Neural progenitor cell (in vitro differentiated cells): ENCODE data around the gene UBXN6. TPM values are rescaled to one million over a fixed set of nuclear protein-coding genes. Genes with fewer than 3 reads are reported as not detected.

ENCODE experiments used
- DNase-seq: peaks from one replicate; pipeline ENCODE4 v3.0.0-alpha.2; 2016; ENCODE audit warnings: low spot score
- H2AFZ ChIP-seq: fragments of 200-600 bp; sonication (generic); replicated peaks from 2 replicates; pipeline ENCODE4 v1.6.1; 2016; ENCODE audit warnings: antibody characterized with exemption
- H3F3A ChIP-seq: fragments of 200-600 bp; sonication (generic); 2 replicates; pipeline ENCODE4 v1.6.1; 2016; ENCODE audit warnings: antibody characterized with exemption, low read depth
- H3K27ac ChIP-seq: fragments of 200-600 bp; sonication (generic); 2 replicates; pipeline ENCODE4 v1.5.1; 2016; ENCODE audit warnings: mild to moderate bottlenecking
- H3K27me3 ChIP-seq: fragments of 200-600 bp; sonication (generic); 2 replicates; pipeline ENCODE4 v1.6.1; 2016; ENCODE audit warnings: mild to moderate bottlenecking, moderate library complexity
- H3K36me3 ChIP-seq: fragments of 200-600 bp; sonication (generic); 2 replicates; pipeline ENCODE4 v1.5.1; 2016
- H3K4me1 ChIP-seq: fragments of 200-600 bp; sonication (generic); 2 replicates; pipeline ENCODE4 v1.6.1; 2016; ENCODE audit warnings: mixed run types
- H3K4me2 ChIP-seq: fragments of 200-600 bp; sonication (generic); 2 replicates; pipeline ENCODE4 v1.6.1; 2016
- H3K4me3 ChIP-seq: fragments of 200-600 bp; sonication (generic); 2 replicates; pipeline ENCODE4 v1.5.1; 2016
- H3K79me2 ChIP-seq: fragments of 200-600 bp; sonication (generic); 2 replicates; pipeline ENCODE4 v1.6.1; 2016; ENCODE audit warnings: low read depth
- H3K9ac ChIP-seq: fragments of 200-600 bp; sonication (generic); 2 replicates; pipeline ENCODE4 v1.6.1; 2016
- H3K9me3 ChIP-seq: fragments of 200-600 bp; sonication (generic); 2 replicates; pipeline ENCODE4 v1.5.1; 2016; ENCODE audit warnings: low read depth
- H4K20me1 ChIP-seq: fragments of 200-600 bp; sonication (generic); 2 replicates; pipeline ENCODE4 v1.6.1; 2016; ENCODE audit warnings: low read depth
- H3K27ac Mint-ChIP-seq: 3 replicates; pipeline ENCODE4 v1.8.0; 2021; ENCODE audit warnings: mixed read lengths
- H3K27me3 Mint-ChIP-seq: 2 replicates; pipeline ENCODE4 v1.8.0; 2022; ENCODE audit warnings: low read depth, mild to moderate bottlenecking, inconsistent platforms, moderate library complexity, mixed read lengths; ENCODE audit not compliant: insufficient read depth
- H3K36me3 Mint-ChIP-seq: 3 replicates; pipeline ENCODE4 v1.8.0; 2021; ENCODE audit warnings: mixed read lengths
- H3K4me1 Mint-ChIP-seq: 3 replicates; pipeline ENCODE4 v1.8.0; 2021; ENCODE audit warnings: mixed read lengths
- H3K4me3 Mint-ChIP-seq: 3 replicates; pipeline ENCODE4 v1.8.0; 2021; ENCODE audit warnings: mild to moderate bottlenecking, moderate library complexity, mixed read lengths
- H3K9me3 Mint-ChIP-seq: 3 replicates; pipeline ENCODE4 v1.8.0; 2020; ENCODE audit warnings: mixed read lengths
- CTCF ChIP-seq: fragments of 200-600 bp; sonication (generic); IDR thresholded peaks from 2 replicates; pipeline ENCODE4 v1.5.1; 2017; ENCODE audit warnings: antibody characterized with exemption, mild to moderate bottlenecking
- EZH2 ChIP-seq: fragments of 200-600 bp; sonication (generic); IDR thresholded peaks from 2 replicates; pipeline ENCODE4 v1.6.1; 2017; ENCODE audit warnings: antibody characterized with exemption, mild to moderate bottlenecking, moderate library complexity
- EZH2phosphoT487 ChIP-seq: fragments of 200-600 bp; sonication (generic); IDR thresholded peaks from 2 replicates; pipeline ENCODE4 v1.6.1; 2017; ENCODE audit warnings: antibody characterized with exemption
- total RNA-seq: library from RNA; depleted of rRNA; stranded (reverse); fragments of >200 nt; gene quantifications from 2 replicates; pipeline ENCODE4 v1.2.3, GENCODE V29; 2015; ENCODE audit warnings: low replicate concordance

The UBXN6 gene
- total RNA-seq, 1 donor from 2014 or later = 24.9 TPM

- Histone ChIP-seq H4K20me1 (peaks cover 10% of the 10 kb centered on the region), H3K27ac (no peak overlapping the region), H3K9ac (no peak overlapping the region), H3K36me3 (no peaks in the 10 kb centered on the region), H3K79me2 (no peaks in the 10 kb centered on the region), H2AFZ (no peak overlapping the region), H3K4me1 (peaks cover 16% of the 10 kb centered on the region), H3K27me3 (no peaks in the 10 kb centered on the region), H3F3A (peaks cover 29% of the 10 kb centered on the region), H3K4me2 (peak overlapping the region; percentile 96), H3K4me3 (peak overlapping the region; percentile 69), H3K9me3 (no peaks in the 10 kb centered on the region)
- Mint-ChIP-seq H3K36me3 (no peaks in the 10 kb centered on the region), H3K9me3 (no peaks in the 10 kb centered on the region), H3K27me3 (peaks cover 6% of the 10 kb centered on the region), H3K4me3 (peak overlapping the region; percentile 93), H3K27ac (no peak overlapping the region), H3K4me1 (peaks cover 24% of the 10 kb centered on the region)
- TF ChIP-seq EZH2 (no peak), CTCF (no peak), EZH2phosphoT487 (no peak)
- peak; percentile 48 for DNase-seq
Measured at GRCh38 chr19:4455719-4456475, 1.7 kb downstream of the UBXN6 start.

- Mint-ChIP-seq H3K27ac (no peak overlapping the region), H3K9me3 (no peaks in the 10 kb centered on the region), H3K4me1 (peaks cover 24% of the 10 kb centered on the region), H3K27me3 (peaks cover 6% of the 10 kb centered on the region), H3K36me3 (peaks cover 2% of the 10 kb centered on the region), H3K4me3 (peak overlapping the region; percentile 72)
- H3K79me2 ChIP-seq = no peaks in the 10 kb centered on the region
- H3K9ac ChIP-seq = no peak overlapping the region
- H3K4me2 ChIP-seq = peak overlapping the region; percentile 96
- no peak overlapping the region for H2AFZ ChIP-seq
- no peaks in the 10 kb centered on the region for H3K36me3 ChIP-seq
- DNase-seq = no peak
- H3K27ac ChIP-seq = no peak overlapping the region
- no peaks in the 10 kb centered on the region for H3K9me3 ChIP-seq
- H3K4me1 ChIP-seq = peaks cover 16% of the 10 kb centered on the region
- peaks cover 10% of the 10 kb centered on the region for H4K20me1 ChIP-seq
- H3K4me3 ChIP-seq = no peak overlapping the region
- no peak for TF ChIP-seq CTCF
- peaks cover 31% of the 10 kb centered on the region for H3F3A ChIP-seq
- no peaks in the 10 kb centered on the region for H3K27me3 ChIP-seq
Measured at GRCh38 chr19:4454747-4455718, 2.6 kb downstream of the UBXN6 start.

GRCh38 chr19:4453232-4454179, 4.1 kb downstream of the UBXN6 start:
- Mint-ChIP-seq H3K27me3 (peaks cover 6% of the 10 kb centered on the region), H3K4me1 (peaks cover 24% of the 10 kb centered on the region), H3K4me3 (no peak overlapping the region), H3K27ac (no peak overlapping the region), H3K36me3 (peaks cover 10% of the 10 kb centered on the region), H3K9me3 (no peaks in the 10 kb centered on the region)
- Histone ChIP-seq H3K79me2 (no peaks in the 10 kb centered on the region), H3K27me3 (no peaks in the 10 kb centered on the region), H4K20me1 (peaks cover 10% of the 10 kb centered on the region), H3K27ac (no peak overlapping the region), H3K9me3 (no peaks in the 10 kb centered on the region), H3F3A (peaks cover 31% of the 10 kb centered on the region), H3K9ac (no peak overlapping the region), H3K4me2 (no peak overlapping the region), H3K36me3 (no peaks in the 10 kb centered on the region), H3K4me1 (peaks cover 16% of the 10 kb centered on the region), H3K4me3 (no peak overlapping the region), H2AFZ (no peak overlapping the region)
- TF ChIP-seq CTCF (no peak), EZH2 (no peak), EZH2phosphoT487 (no peak)
- no peak for DNase-seq
